GM12878 (cell line): ENCODE data around the gene ATIC. TPM values are rescaled to one million over a fixed set of nuclear protein-coding genes. Genes with fewer than 3 reads are reported as not detected.
A peak's percentile ranks its signal among the peaks of the same experiment; 100 is the strongest.

Experiments
- ATAC-seq: fragments of 200-7000 bp; cut with Tn5 transposase; 3 replicates; pipeline ENCODE4 v1.9.1; 2020; ENCODE audit warnings: mild to moderate bottlenecking, moderate library complexity
- BruUV-seq: library from RNA; stranded (reverse); fragments of 400-500 nt; replicated peaks from 2 replicates; lab custom pipeline; 2021; lab: Mats Ljungman, UMichigan
- CTCF ChIA-PET: fragments of 300-600 bp; sonication (Branson Sonifier 250); formaldehyde crosslinking; extraction: SDS; loops from one replicate; lab custom pipeline; 2021; ENCODE audit warnings: inconsistent platforms; lab: Yijun Ruan, JAX
- POLR2A ChIA-PET: fragments of 350-600 bp; formaldehyde crosslinking; extraction: SDS; loops from one replicate; lab custom pipeline; 2021; ENCODE audit warnings: inconsistent platforms; lab: Charles Lee
- RAD21 ChIA-PET: fragments of 300-600 bp; sonication (Branson Sonifier 250); formaldehyde crosslinking; loops from one replicate; lab custom pipeline; 2023; ENCODE audit warnings: antibody characterized with exemption; ENCODE audit not compliant: unreplicated experiment; lab: Charles Lee
- SMC1A ChIA-PET: fragments of 300-600 bp; sonication (Branson Sonifier 250); formaldehyde crosslinking; loops from one replicate; lab custom pipeline; 2023; ENCODE audit not compliant: unreplicated experiment, uncharacterized antibody; lab: Charles Lee
- DNase-seq: peaks from one replicate; pipeline ENCODE4 v3.0.0-alpha.2; 2011; ENCODE audit warnings: low read depth, low spot score
- FAIRE-seq: peaks from 3 replicates; lab custom pipeline; 2011; peaks lifted over from hg19 to GRCh38; lab: Jason Lieb, UNC
- H2AFZ ChIP-seq: 2 replicates; pipeline ENCODE4 v1.6.0; 2011; ENCODE audit warnings: low read depth, low read length, control low read depth; ENCODE audit not compliant: control insufficient read depth
- H3K27ac ChIP-seq: 2 replicates; pipeline ENCODE4 v1.5.1; 2011; ENCODE audit warnings: control low read depth; ENCODE audit not compliant: control insufficient read depth, insufficient read depth
- H3K27me3 ChIP-seq, 2 experiments: replicated peaks in 1 of 2; 2 replicates each; pipeline versions ENCODE4 v1.6.0 to v1.6.1; 2011; ENCODE audit warnings: low read length in 1 of 2; ENCODE audit not compliant: control insufficient read depth in 2 of 2, insufficient read depth in 2 of 2
- H3K36me3 ChIP-seq, 2 experiments: 2 replicates each; pipeline ENCODE4 v1.5.1; 2011; ENCODE audit warnings: low read length in 1 of 2; ENCODE audit not compliant: control insufficient read depth in 2 of 2, insufficient read depth in 2 of 2
- H3K4me1 ChIP-seq: 2 replicates; pipeline ENCODE4 v1.6.1; 2011; ENCODE audit warnings: mild to moderate bottlenecking, low read length, moderate library complexity, mixed read lengths; ENCODE audit not compliant: control insufficient read depth, insufficient read depth
- H3K4me2 ChIP-seq: 2 replicates; pipeline ENCODE4 v1.6.0; 2011; ENCODE audit warnings: control low read depth; ENCODE audit not compliant: control insufficient read depth, insufficient read depth
- H3K4me3 ChIP-seq: fragments of 200-600 bp; sonication (generic); 2 replicates; pipeline ENCODE4 v1.5.1; 2016
- H3K79me2 ChIP-seq: 2 replicates; pipeline ENCODE4 v1.6.0; 2011; ENCODE audit warnings: low read length; ENCODE audit not compliant: control insufficient read depth, insufficient read depth
- H3K9ac ChIP-seq: 2 replicates; pipeline ENCODE4 v1.8.0; 2011; ENCODE audit warnings: low read length, control low read depth, mixed read lengths; ENCODE audit not compliant: control insufficient read depth, insufficient read depth
- H3K9me3 ChIP-seq: replicated peaks from 3 replicates; pipeline ENCODE4 v1.5.1; 2011; ENCODE audit warnings: mild to moderate bottlenecking, low read length; ENCODE audit not compliant: control insufficient read depth, insufficient read depth
- H4K20me1 ChIP-seq: 2 replicates; pipeline ENCODE4 v1.6.0; 2011; ENCODE audit not compliant: control insufficient read depth, insufficient read depth
- BACH1 ChIP-seq: fragments of 450-650 bp; IDR thresholded peaks from 2 replicates; pipeline ENCODE4 v1.6.1; 2017; ENCODE audit warnings: mild to moderate bottlenecking, borderline replicate concordance
- CHD1 ChIP-seq: IDR thresholded peaks from 2 replicates; pipeline ENCODE4 v1.6.1; 2012; ENCODE audit warnings: low read depth, low read length, improper control_type of control experiment
- CHD2 ChIP-seq: IDR thresholded peaks from 2 replicates; pipeline ENCODE4 v1.6.1; 2011; ENCODE audit warnings: low read depth, low read length, improper control_type of control experiment, borderline replicate concordance
- CREM ChIP-seq: IDR thresholded peaks from 2 replicates; pipeline ENCODE4 v1.6.1; 2014; ENCODE audit warnings: antibody characterized with exemption, low read depth
- MXI1 ChIP-seq: fragments of 150-350 bp; IDR thresholded peaks from 2 replicates; pipeline ENCODE4 v1.6.1; 2011; ENCODE audit warnings: low read depth, mild to moderate bottlenecking, inconsistent platforms, low read length, improper control_type of control experiment
- NFYB ChIP-seq: IDR thresholded peaks from 2 replicates; pipeline ENCODE4 v1.6.1; 2011; ENCODE audit warnings: low read depth, mild to moderate bottlenecking, low read length, improper control_type of control experiment, moderate library complexity; ENCODE audit not compliant: insufficient read depth
- SMC3 ChIP-seq: IDR thresholded peaks from 2 replicates; pipeline ENCODE4 v1.6.1; 2011; ENCODE audit warnings: low read length, improper control_type of control experiment, borderline replicate concordance
- WRNIP1 ChIP-seq: IDR thresholded peaks from 2 replicates; pipeline ENCODE4 v1.6.1; 2011; ENCODE audit warnings: low read depth, low read length, improper control_type of control experiment, borderline replicate concordance
- WGBS: methylation state at CpG from one replicate; pipeline ENCODE4 v1.1.6; 2016; ENCODE audit warnings: low lambda C conversion rate; ENCODE audit not compliant: insufficient replicate concordance, insufficient coverage; ENCODE audit errors: missing lambda C conversion rate; 5-methylcytosine and 5-hydroxymethylcytosine counted together
- in situ Hi-C: fragments of 300-500 bp; cut with MboI; formaldehyde crosslinking; loops from 9 replicates; pipeline ENCODE4 v1.14.3; 2018; ENCODE audit warnings: mixed read lengths
- intact Hi-C: fragments of 100-400 bp; cut with micrococcal nuclease; formaldehyde crosslinking; loops from one replicate; pipeline ENCODE4 v1.14.2; 2022; ENCODE audit not compliant: unreplicated experiment
- polyA plus RNA-seq, 11 experiments: library from polyadenylated mRNA; depleted of rRNA in 4 of 11; unstranded in 6 of 11; stranded (reverse) in 5 of 11; fragments of >200 nt; fragmentation: Nextera tagmentation in 4 of 11; fragmentation: Illumina TruSeq in 1 of 11; extraction: Ambion mirVana in 4 of 11; extraction: Trizol in 1 of 11; gene quantifications; 1 replicate in 1 of 11; 2 replicates in 10 of 11; pipeline versions ENCODE4 v1.2.1 to v1.2.3, GENCODE V29; 2011 to 2016; ENCODE audit warnings: inconsistent platforms in 2 of 11, missing spikeins in 2 of 11, low read depth in 1 of 11
- total RNA-seq, 4 experiments: library from RNA; depleted of rRNA in 3 of 4; stranded (reverse); fragments of >200 nt in 3 of 4; fragmentation: Illumina TruSeq in 1 of 4; extraction: Trizol in 1 of 4; gene quantifications; 2 replicates each; pipeline versions ENCODE4 v1.2.1 to v1.2.3, GENCODE V29; 2013 to 2021
- TF ChIP-seq, protein P1 (sequence below): fragments of 450-650 bp; IDR thresholded peaks from 2 replicates; pipeline ENCODE4 v1.6.1; 2017; ENCODE audit warnings: antibody characterized with exemption, mild to moderate bottlenecking, moderate library complexity

Gene ATIC
- total and polyA plus RNA-seq, 10 of the 15 experiments (the other 5 are each of a cell fraction or from before 2014, with no cell fraction given) = 45.1 to 518 (median 306) TPM

DNA sequence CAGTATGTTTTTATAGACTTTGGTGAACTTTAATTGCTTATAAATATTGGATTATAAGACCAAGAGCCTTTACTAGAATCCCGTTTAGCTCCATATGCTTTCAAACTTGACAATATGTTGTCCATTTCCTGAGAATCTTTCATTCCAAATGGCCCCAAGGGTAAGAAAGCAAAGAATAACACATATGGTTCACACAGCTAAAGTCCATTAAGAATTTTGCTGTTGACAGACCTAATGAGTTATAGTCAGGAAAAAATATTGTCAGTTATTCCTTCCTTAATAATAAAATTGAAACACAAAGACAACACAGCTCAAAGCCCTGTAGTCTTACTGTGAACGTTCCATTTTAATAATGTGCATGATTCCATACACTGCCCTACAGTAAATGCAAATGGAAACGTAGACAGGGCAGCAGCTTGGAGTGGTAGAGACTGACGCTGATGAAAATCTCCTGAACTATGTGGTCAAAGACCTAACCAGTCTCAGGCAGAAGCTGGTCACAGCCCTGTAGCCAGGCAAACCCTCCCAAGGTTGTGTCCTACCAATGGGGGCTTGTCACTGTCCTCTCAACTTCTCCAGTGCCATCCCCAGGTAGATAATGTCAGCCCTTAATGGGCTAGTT, 49.0 kb upstream of the ATIC start:
- ChIA-PET RAD21 (no interaction called here), CTCF (no interaction called here), SMC1A (no interaction called here), POLR2A (no interaction called here)
- no peak overlapping the region for H3K4me3 ChIP-seq
- no TSS peak for BruUV-seq
- H3K27me3 ChIP-seq = no peaks in the 10 kb centered on the region
- H3K4me1 ChIP-seq = no peaks in the 10 kb centered on the region
- H3K79me2 ChIP-seq = no peaks in the 10 kb centered on the region
- H4K20me1 ChIP-seq = no peaks in the 10 kb centered on the region
- H3K9ac ChIP-seq = no peak overlapping the region
- ATAC-seq (no peak), DNase-seq (no peak)
- no peak overlapping the region for H3K4me2 ChIP-seq
- intact Hi-C loops = no loop called here
- in situ Hi-C loops = no loop called here
- no peak overlapping the region for H2AFZ ChIP-seq
- H3K9me3 ChIP-seq = no peaks in the 10 kb centered on the region
- WGBS = 63% methylated on average over 4 of the region's 4 CpGs
- no peak for TF ChIP-seq WRNIP1
- TF ChIP-seq, all 136 proteins: peak for 0
- FAIRE-seq = no peak
- H3K27ac ChIP-seq = no peak overlapping the region
- H3K36me3 ChIP-seq = no peaks in the 10 kb centered on the region

DNA sequence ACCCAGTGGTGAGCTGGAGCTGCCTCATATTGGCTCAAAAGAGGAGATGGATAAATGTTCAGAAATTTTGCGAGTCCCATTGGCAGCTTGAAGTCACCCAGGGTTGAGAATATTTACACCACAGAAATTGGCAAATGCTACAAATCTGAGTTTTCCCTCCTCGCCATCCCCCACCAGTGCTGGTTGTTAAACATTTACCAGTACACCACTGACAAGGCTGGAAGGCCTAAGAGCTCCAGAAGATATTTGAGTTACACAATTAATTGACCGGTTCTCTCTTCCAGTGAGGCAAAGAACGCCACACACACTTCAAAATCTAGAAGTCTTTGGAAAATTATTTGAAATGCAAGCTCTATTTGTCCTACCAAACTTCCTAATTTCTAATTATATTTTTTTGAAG, 47.5 kb upstream of the ATIC start:
- 87% methylated on average over 4 of the region's 4 CpGs for WGBS
- FAIRE-seq = no peak
- no peaks in the 10 kb centered on the region for H3K36me3 ChIP-seq
- H3K27ac ChIP-seq = no peak overlapping the region
- CTCF ChIA-PET = interaction anchor here (1.0 to 1.9 kb wide), 2 partner anchors 123 to 304 kb away, joined by 4 to 7 read pairs; no protein-coding TSS in a partner anchor
- DNase-seq = no peak
- no peaks in the 10 kb centered on the region for H3K4me1 ChIP-seq
- POLR2A ChIA-PET = no interaction called here
- H2AFZ ChIP-seq = peak overlapping the region; percentile 9; the same call in 1 of the 2 replicates
- intact Hi-C loops = no loop called here
- H3K9me3 ChIP-seq = no peaks in the 10 kb centered on the region
- SMC1A ChIA-PET = interaction anchor here (0.6 to 1.7 kb wide), 5 partner anchors 49 to 667 kb away, joined by 3 to 5 read pairs (median 3); no protein-coding TSS in a partner anchor
- no TSS peak for BruUV-seq
- ATAC-seq = no peak
- H3K4me3 ChIP-seq = no peak overlapping the region
- TF ChIP-seq MXI1 (no peak), CREM (no peak), CHD1 (no peak), BACH1 (no peak), SMC3 (no peak), NFYB (no peak), CHD2 (no peak)
- TF ChIP-seq, protein P1, sequence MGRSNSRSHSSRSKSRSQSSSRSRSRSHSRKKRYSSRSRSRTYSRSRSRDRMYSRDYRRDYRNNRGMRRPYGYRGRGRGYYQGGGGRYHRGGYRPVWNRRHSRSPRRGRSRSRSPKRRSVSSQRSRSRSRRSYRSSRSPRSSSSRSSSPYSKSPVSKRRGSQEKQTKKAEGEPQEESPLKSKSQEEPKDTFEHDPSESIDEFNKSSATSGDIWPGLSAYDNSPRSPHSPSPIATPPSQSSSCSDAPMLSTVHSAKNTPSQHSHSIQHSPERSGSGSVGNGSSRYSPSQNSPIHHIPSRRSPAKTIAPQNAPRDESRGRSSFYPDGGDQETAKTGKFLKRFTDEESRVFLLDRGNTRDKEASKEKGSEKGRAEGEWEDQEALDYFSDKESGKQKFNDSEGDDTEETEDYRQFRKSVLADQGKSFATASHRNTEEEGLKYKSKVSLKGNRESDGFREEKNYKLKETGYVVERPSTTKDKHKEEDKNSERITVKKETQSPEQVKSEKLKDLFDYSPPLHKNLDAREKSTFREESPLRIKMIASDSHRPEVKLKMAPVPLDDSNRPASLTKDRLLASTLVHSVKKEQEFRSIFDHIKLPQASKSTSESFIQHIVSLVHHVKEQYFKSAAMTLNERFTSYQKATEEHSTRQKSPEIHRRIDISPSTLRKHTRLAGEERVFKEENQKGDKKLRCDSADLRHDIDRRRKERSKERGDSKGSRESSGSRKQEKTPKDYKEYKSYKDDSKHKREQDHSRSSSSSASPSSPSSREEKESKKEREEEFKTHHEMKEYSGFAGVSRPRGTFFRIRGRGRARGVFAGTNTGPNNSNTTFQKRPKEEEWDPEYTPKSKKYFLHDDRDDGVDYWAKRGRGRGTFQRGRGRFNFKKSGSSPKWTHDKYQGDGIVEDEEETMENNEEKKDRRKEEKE = no peak
- TF ChIP-seq, all 136 proteins: peak for 0
- Histone ChIP-seq H3K4me2 (no peak overlapping the region), H3K27me3 (no peaks in the 10 kb centered on the region), H3K79me2 (no peaks in the 10 kb centered on the region), H4K20me1 (no peaks in the 10 kb centered on the region), H3K9ac (no peak overlapping the region)
- in situ Hi-C loops = no loop called here
- RAD21 ChIA-PET = interaction anchor here (1.3 to 1.6 kb wide), 2 partner anchors 303 to 667 kb away, joined by 4 to 9 read pairs; no protein-coding TSS in a partner anchor
